Bronchial epithelial cell (primary cell): ENCODE results near the gene SERGEF. TPM values are rescaled to one million over a fixed set of nuclear protein-coding genes. Genes with fewer than 3 reads are reported as not detected.

ENCODE experiments used
- DNase-seq: peaks from one replicate; pipeline ENCODE4 v3.0.0-alpha.2; 2010; ENCODE audit warnings: low read depth
- FAIRE-seq: peaks from 2 replicates; lab custom pipeline; 2011; peaks lifted over from hg19 to GRCh38; lab: Jason Lieb, UNC
- H3K27me3 ChIP-seq: 2 replicates; pipeline ENCODE4 v1.5.1; 2011; ENCODE audit warnings: low read length; ENCODE audit not compliant: control insufficient read depth, insufficient read depth
- H3K36me3 ChIP-seq: 2 replicates; pipeline ENCODE4 v1.5.1; 2011; ENCODE audit warnings: low read length; ENCODE audit not compliant: control insufficient read depth, insufficient read depth
- H3K4me3 ChIP-seq: 2 replicates; pipeline ENCODE4 v1.5.1; 2011; ENCODE audit warnings: mild to moderate bottlenecking, low read depth, low read length, control low read depth
- CTCF ChIP-seq: IDR thresholded peaks from 2 replicates; pipeline ENCODE4 v1.5.1; 2011; ENCODE audit warnings: mild to moderate bottlenecking, moderate library complexity, low read length, control low read depth, inconsistent platforms; ENCODE audit not compliant: insufficient read depth, severe bottlenecking
- total RNA-seq: library from RNA; depleted of rRNA; stranded (reverse); fragments of >200 nt; gene quantifications from 2 replicates; pipeline ENCODE4 v1.2.1, GENCODE V29; 2014

The SERGEF gene
- total RNA-seq, 1 donor from 2014 or later: 29.2 TPM

- Histone ChIP-seq H3K27me3 (peaks cover 4% of the 10 kb centered on the region), H3K4me3 (no peak overlapping the region), H3K36me3 (no peaks in the 10 kb centered on the region)
- DNase-seq (no peak), FAIRE-seq (no peak)
- TF ChIP-seq CTCF: no peak
Measured at GRCh38 chr11:17744151-17744940, 268.5 kb downstream of the SERGEF start.

- Histone ChIP-seq H3K27me3 (peaks cover 4% of the 10 kb centered on the region), H3K4me3 (no peak overlapping the region), H3K36me3 (no peaks in the 10 kb centered on the region)
- FAIRE-seq (no peak), DNase-seq (peak; percentile 26)
- TF ChIP-seq CTCF: no peak
Measured at GRCh38 chr11:17743808-17744119, 269.1 kb downstream of the SERGEF start.

GRCh38 chr11:17743026-17743807 lies 269.6 kb downstream of the SERGEF start:
- no peak overlapping the region for H3K4me3 ChIP-seq
- FAIRE-seq (no peak), DNase-seq (no peak)
- TF ChIP-seq CTCF: no peak
- no peaks in the 10 kb centered on the region for H3K36me3 ChIP-seq
- H3K27me3 ChIP-seq: peaks cover 9% of the 10 kb centered on the region

- Histone ChIP-seq H3K27me3 (peaks cover 16% of the 10 kb centered on the region), H3K4me3 (no peak overlapping the region), H3K36me3 (no peaks in the 10 kb centered on the region)
- FAIRE-seq (no peak), DNase-seq (no peak)
- no peak for TF ChIP-seq CTCF
Measured at GRCh38 chr11:17742019-17742418, 270.8 kb downstream of the SERGEF start.

- Histone ChIP-seq H3K36me3 (no peaks in the 10 kb centered on the region), H3K4me3 (no peak overlapping the region), H3K27me3 (peaks cover 20% of the 10 kb centered on the region)
- FAIRE-seq (no peak), DNase-seq (no peak)
- no peak for TF ChIP-seq CTCF
Measured at GRCh38 chr11:17741487-17741886, 271.4 kb downstream of the SERGEF start.
